Lower lobe of right lung (tissue), 2 donors: ENCODE measurements around the gene SNTG2. TPM values are rescaled to one million over a fixed set of nuclear protein-coding genes. Genes with fewer than 3 reads are reported as not detected.

Experiments
- ATAC-seq, 2 donors: fragments of 200-7000 bp; cut with Tn5 transposase; one replicate each; pipeline ENCODE4 v1.9.1; 2020 to 2022; ENCODE audit warnings: mild to moderate bottlenecking in 2 of 2, moderate library complexity in 2 of 2
- DNase-seq: peaks from one replicate; pipeline ENCODE4 v3.0.0-alpha.2; 2020
- H3K27ac ChIP-seq: fragments of 200-600 bp; one replicate; pipeline ENCODE4 v1.8.0; 2022
- H3K27me3 ChIP-seq: fragments of 200-600 bp; one replicate; pipeline ENCODE4 v1.8.0; 2022; ENCODE audit warnings: low read depth
- H3K36me3 ChIP-seq: fragments of 200-600 bp; one replicate; pipeline ENCODE4 v1.8.0; 2022; ENCODE audit warnings: mild to moderate bottlenecking
- H3K4me1 ChIP-seq: fragments of 200-600 bp; one replicate; pipeline ENCODE4 v1.8.0; 2022
- H3K4me3 ChIP-seq: fragments of 200-600 bp; one replicate; pipeline ENCODE4 v1.8.0; 2022; ENCODE audit warnings: mild to moderate bottlenecking
- H3K9me3 ChIP-seq: fragments of 200-600 bp; one replicate; pipeline ENCODE4 v1.8.0; 2022
- CTCF ChIP-seq: fragments of 200-600 bp; IDR thresholded peaks from one replicate; pipeline ENCODE4 v1.8.0; 2022; ENCODE audit warnings: antibody characterized with exemption, mild to moderate bottlenecking
- intact Hi-C: fragments of 100-400 bp; cut with DNase I; formaldehyde crosslinking; loops from one replicate; pipeline ENCODE4 v1.11.0; 2022
- total RNA-seq: library from RNA; stranded (reverse); fragmentation: NEBNext Ultra II Directional; extraction: Animal tissue kit (Norgen Biotek cat#: 25700); gene quantifications from one replicate; pipeline ENCODE4 v1.2.1, GENCODE V29; 2021
- donor health status: DM: no; HTN: yes; CAD: no; lungs with severe emphysema.

SNTG2 gene
- total RNA-seq, 1 donor from 2014 or later: 1.4 TPM

DNA sequence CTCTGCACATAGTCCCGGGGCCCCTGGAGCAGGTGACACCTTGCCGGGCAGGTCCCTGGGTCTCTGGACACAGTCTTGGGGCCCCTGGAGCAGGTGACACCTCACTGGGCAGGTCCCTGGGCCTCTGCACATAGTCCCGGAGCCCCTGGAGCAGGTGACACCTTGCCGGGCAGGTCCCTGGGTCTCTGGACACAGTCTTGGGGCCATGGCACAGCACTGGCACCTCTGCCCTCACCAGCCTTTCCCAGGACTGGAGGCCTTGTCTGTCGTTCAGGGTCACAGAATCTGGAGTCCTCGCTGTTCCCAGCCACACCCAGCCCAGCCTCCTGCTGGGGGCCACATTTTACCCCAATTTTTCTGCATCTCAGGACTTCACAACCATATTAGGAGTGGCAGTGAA lies 464.9 kb downstream of the SNTG2 start:
- DNase-seq (no peak), ATAC-seq (no peak)
- Histone ChIP-seq H3K27ac (no peak overlapping the region), H3K27me3 (no peaks in the 10 kb centered on the region), H3K36me3 (no peaks in the 10 kb centered on the region), H3K9me3 (no peaks in the 10 kb centered on the region), H3K4me1 (no peaks in the 10 kb centered on the region), H3K4me3 (no peak overlapping the region)
- no peak for TF ChIP-seq CTCF
- intact Hi-C loops: no loop called here
